Measurements from ENCODE around the gene PEPD. TPM values are rescaled to one million over a fixed set of nuclear protein-coding genes. Genes with fewer than 3 reads are reported as not detected.

The PEPD gene
- polyA plus RNA-seq, 3 donors: 61.5 to 218 (median 171) TPM

DNA sequence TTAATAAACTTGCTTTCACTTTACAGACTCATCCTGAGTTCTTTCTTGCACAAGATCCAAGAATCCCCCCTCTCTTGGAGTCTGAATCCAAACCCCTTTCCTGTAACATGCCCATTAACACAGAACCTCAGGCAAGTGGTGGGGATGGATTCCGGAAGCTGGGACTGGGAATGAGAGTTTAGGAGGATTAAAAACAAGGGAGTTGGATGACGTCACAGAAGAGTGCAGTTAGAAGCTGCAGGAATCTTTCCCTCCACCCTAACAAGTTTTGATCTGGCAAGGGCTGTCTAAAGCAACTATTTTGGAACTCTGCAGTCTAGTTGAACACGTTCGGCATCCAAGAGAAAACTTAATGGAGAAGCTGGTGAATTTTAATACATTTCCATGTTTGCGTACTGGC, 48.2 kb upstream of the PEPD start:
- Histone ChIP-seq H4K20me1 (ENCODE audit: insufficient read depth, low read length) (no peaks in the 10 kb centered on the region), H3K27ac (ENCODE audit: low read depth in 1 of 2, low read length in 2 of 2) (no peak overlapping the region), H3K36me3 (replicated peaks in 1 of 2; ENCODE audit: control insufficient read depth in 1 of 2, insufficient read depth in 2 of 2, low read length in 2 of 2) (no peaks in the 10 kb centered on the region), H3K9me3 (replicated peaks in 1 of 2; ENCODE audit: control insufficient read depth in 1 of 2, insufficient read depth in 1 of 2, low read length in 2 of 2) (peaks cover 8 to 10% of the 10 kb centered on the region in 2 donors), H3K4me1 (ENCODE audit: control insufficient read depth in 1 of 2, insufficient read depth in 2 of 2, low read length in 2 of 2) (no peaks in the 10 kb centered on the region), H3K4me2 (replicated peaks; ENCODE audit: extremely low read depth, low read length, poor library complexity, severe bottlenecking) (no peak overlapping the region), H3K9ac (ENCODE audit: insufficient read depth, low read length, poor library complexity, severe bottlenecking) (no peak overlapping the region), H2AFZ (ENCODE audit: insufficient read depth, low read depth, low read length, poor library complexity, severe bottlenecking) (no peak overlapping the region), H3K27me3 (ENCODE audit: control insufficient read depth in 2 of 2, insufficient read depth in 2 of 2, low read length in 2 of 2) (peaks cover 0 to 2% of the 10 kb centered on the region in 2 donors), H3K4me3 (replicated peaks in 1 of 3; ENCODE audit: low read depth in 2 of 3, low read length in 3 of 3) (no peak overlapping the region), H3K79me2 (ENCODE audit: insufficient read depth, low read length) (no peaks in the 10 kb centered on the region)
- intact Hi-C loops (cut with micrococcal nuclease): no loop called here
- Mint-ChIP-seq H3K9me3 (peaks cover 0 to 13% (median 11%) of the 10 kb centered on the region in 7 donors), H3K27ac (no peak overlapping the region), H3K4me1 (no peaks in the 10 kb centered on the region), H3K4me3 (no peak overlapping the region), H3K36me3 (no peaks in the 10 kb centered on the region), H3K27me3 (ENCODE audit: low read depth in 3 of 3) (peaks cover 8 to 15% (median 13%) of the 10 kb centered on the region in 3 donors)
- TF ChIP-seq, protein P1, sequence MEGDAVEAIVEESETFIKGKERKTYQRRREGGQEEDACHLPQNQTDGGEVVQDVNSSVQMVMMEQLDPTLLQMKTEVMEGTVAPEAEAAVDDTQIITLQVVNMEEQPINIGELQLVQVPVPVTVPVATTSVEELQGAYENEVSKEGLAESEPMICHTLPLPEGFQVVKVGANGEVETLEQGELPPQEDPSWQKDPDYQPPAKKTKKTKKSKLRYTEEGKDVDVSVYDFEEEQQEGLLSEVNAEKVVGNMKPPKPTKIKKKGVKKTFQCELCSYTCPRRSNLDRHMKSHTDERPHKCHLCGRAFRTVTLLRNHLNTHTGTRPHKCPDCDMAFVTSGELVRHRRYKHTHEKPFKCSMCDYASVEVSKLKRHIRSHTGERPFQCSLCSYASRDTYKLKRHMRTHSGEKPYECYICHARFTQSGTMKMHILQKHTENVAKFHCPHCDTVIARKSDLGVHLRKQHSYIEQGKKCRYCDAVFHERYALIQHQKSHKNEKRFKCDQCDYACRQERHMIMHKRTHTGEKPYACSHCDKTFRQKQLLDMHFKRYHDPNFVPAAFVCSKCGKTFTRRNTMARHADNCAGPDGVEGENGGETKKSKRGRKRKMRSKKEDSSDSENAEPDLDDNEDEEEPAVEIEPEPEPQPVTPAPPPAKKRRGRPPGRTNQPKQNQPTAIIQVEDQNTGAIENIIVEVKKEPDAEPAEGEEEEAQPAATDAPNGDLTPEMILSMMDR (IDR thresholded peaks at IDR 0.05): no peak
- DNase-seq: no peak
- 57% methylated on average over 2 of the region's 5 CpGs for WGBS (ENCODE audit: insufficient coverage)

DNA sequence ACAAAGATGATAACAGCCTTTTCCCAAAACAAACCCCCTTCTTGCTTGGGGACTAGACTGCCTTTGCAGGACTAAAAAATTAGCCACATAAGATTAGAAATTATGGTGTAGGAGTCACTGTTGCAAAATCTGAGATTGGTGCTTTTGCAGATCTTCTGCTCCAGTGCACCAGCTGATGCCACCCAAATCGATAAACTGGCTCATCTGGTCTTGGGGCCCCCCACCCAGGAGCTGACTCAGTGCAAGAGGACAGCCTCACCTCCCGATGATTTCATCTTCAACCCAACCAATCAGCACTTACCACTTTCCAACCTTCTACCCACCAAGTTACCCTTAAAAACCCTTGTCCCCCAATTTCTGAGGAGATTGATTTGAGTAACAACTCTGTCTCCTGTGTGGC, 47.1 kb upstream of the PEPD start:
- no peak overlapping the region for H3K4me3 Mint-ChIP-seq
- H3K4me2 ChIP-seq (replicated peaks; ENCODE audit: extremely low read depth, low read length, poor library complexity, severe bottlenecking): no peak overlapping the region
- intact Hi-C loops (cut with micrococcal nuclease): no loop called here

More for the DNA sequence above, 47.1 kb upstream of the PEPD start:
- Histone ChIP-seq H3K27ac (ENCODE audit: low read depth in 1 of 2, low read length in 2 of 2) (no peak overlapping the region), H3K27me3 (ENCODE audit: control insufficient read depth in 2 of 2, insufficient read depth in 2 of 2, low read length in 2 of 2) (peaks cover 0 to 2% of the 10 kb centered on the region in 2 donors), H3K36me3 (replicated peaks in 1 of 2; ENCODE audit: control insufficient read depth in 1 of 2, insufficient read depth in 2 of 2, low read length in 2 of 2) (no peaks in the 10 kb centered on the region), H4K20me1 (ENCODE audit: insufficient read depth, low read length) (no peaks in the 10 kb centered on the region), H3K79me2 (ENCODE audit: insufficient read depth, low read length) (no peaks in the 10 kb centered on the region), H3K9ac (ENCODE audit: insufficient read depth, low read length, poor library complexity, severe bottlenecking) (no peak overlapping the region), H2AFZ (ENCODE audit: insufficient read depth, low read depth, low read length, poor library complexity, severe bottlenecking) (no peak overlapping the region), H3K4me1 (ENCODE audit: control insufficient read depth in 1 of 2, insufficient read depth in 2 of 2, low read length in 2 of 2) (no peaks in the 10 kb centered on the region), H3K9me3 (replicated peaks in 1 of 2; ENCODE audit: control insufficient read depth in 1 of 2, insufficient read depth in 1 of 2, low read length in 2 of 2) (no peaks in the 10 kb centered on the region), H3K4me3 (replicated peaks in 1 of 3; ENCODE audit: low read depth in 2 of 3, low read length in 3 of 3) (no peak overlapping the region)
- Mint-ChIP-seq H3K27ac (no peak overlapping the region), H3K27me3 (ENCODE audit: low read depth in 3 of 3) (peaks cover 9 to 16% (median 13%) of the 10 kb centered on the region in 3 donors), H3K36me3 (no peaks in the 10 kb centered on the region), H3K4me1 (no peaks in the 10 kb centered on the region), H3K9me3 (peaks cover 0 to 4% (median under 1%) of the 10 kb centered on the region in 7 donors)
- TF ChIP-seq, protein P1 (IDR thresholded peaks at IDR 0.05): no peak
- DNase-seq: no peak
- 92% methylated on average over 2 of the region's 2 CpGs for WGBS (ENCODE audit: insufficient coverage)
